NCI-H1694 treated with DMSO at 0.1 percent for 48 hours (cell line): ENCODE measurements around the gene CSH1.
"Not testable (repeated sequence)": the region's sequence is repeated elsewhere in the genome, so short reads cannot be mapped to it uniquely, and the experiment has no call there.

Experiments
- DNase-seq: peaks from one replicate; lab custom pipeline; 2025; lab: John Stamatoyannopoulos, UW

The CSH1 gene

DNA sequence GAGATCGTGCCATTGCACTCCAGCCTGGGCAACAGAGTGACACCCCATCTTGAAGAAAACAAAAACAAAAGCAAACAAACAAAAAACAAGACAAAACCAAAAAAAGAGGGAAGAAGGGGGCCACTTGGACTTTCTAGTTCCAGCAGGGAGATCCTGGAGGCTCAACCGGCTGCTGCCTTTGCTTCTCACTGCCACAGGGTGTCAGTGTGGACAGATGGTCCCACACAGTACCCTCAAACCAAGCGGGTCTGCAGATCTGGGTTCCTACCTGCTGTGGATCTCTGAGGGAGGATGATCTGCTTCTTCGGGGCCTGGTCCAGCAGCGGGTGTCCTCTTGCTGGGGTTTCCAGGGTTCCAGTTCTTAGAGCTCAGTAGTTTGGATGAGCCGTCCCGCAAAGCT, 29.7 kb downstream of the CSH1 start:
- not testable (repeated sequence) for DNase-seq

DNA sequence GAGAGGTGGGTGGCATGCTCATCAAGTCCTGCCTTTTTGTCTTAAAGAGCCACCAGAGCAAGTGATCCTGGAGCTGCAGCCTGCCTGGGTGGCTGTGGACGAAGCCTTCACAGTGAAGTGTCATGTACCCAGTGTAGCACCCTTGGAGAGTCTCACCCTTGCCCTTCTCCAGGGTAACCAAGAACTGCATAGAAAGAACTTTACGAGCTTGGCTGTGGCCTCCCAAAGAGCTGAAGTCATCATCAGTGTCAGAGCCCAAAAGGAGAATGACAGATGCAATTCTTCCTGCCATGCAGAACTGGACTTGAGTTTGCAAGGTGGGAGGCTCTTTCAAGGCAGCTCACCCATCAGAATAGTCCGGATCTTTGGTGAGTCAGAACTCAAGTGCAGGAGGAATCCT, 37.1 kb downstream of the CSH1 start:
- no peak for DNase-seq

DNA sequence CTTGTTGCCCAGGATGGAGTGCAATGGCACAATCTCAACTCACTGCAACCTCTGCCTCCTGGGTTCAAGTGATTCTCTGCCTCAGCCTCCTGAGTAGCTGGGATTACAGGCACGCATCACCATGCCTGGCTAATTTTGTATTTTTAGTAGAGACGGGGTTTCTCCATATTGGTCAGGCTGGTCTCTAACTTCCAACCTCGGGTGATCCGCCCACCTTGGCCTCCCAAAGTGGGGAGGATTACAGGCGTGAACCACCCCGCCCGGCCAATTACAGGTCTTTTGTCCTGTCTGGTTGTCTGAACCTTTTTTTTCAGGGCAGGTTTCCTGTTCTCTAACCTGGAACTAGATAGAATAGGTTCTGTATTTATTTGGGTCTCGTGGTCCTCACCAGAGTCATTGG, 39.9 kb downstream of the CSH1 start:
- not testable (repeated sequence) for DNase-seq

DNA sequence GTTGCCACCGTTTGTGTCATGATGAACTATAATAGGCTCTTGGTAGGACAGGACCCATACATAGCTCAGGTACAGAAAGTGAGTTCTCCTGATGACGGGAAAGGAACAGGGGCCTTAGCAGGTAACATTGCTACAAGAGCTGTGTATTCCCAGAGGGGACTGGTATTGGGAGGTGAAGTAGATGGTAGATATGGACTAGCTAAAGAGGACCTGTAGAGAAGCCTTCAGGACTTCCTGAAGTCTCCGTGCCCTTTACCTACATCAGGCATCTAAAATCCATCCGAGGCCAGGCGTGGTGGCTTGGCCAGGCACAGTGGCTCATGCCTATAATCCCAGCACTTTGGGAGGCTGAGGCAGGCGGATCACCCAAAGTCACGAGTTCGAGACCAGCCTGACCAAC, 41.2 kb downstream of the CSH1 start:
- no peak for DNase-seq

DNA sequence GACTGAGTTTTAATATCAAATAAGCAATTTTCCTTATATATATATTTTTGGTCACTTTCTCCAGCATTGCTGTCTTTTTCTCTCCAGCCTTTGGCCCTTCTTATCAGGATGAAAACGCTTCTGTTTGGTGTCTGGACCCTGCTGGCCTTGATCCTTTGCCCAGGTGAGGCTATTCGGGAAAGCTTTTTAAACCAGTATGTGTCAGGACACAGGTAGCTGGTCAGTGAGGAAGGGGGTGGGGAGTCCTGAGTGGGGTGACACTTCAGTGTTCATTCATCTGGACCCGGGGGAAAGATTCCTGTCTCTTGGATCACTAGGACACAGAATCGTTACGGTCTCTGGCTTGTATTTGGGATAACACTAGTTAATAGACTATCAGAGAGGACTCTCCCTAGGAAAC, 41.7 kb downstream of the CSH1 start:
- no peak for DNase-seq

DNA sequence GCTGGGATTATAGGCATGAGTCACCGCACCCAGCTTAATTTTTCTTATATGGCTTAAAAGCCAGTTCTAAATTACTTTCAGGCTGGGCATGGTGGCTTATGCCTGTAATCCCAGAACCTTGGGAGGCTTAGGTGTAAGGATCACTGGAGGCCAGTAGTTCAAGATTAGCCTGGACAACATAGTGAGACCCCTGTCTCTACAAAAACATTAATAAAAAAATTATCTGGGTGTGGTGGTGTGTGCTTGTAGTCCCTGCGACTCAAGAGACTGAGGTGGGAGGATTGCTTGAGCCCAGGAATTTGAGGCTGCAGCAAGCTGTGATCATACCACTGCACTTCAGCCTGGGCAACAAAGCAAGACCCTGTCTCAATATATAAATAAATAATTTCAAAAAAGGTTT, 43.1 kb downstream of the CSH1 start:
- DNase-seq, result no peak

DNA sequence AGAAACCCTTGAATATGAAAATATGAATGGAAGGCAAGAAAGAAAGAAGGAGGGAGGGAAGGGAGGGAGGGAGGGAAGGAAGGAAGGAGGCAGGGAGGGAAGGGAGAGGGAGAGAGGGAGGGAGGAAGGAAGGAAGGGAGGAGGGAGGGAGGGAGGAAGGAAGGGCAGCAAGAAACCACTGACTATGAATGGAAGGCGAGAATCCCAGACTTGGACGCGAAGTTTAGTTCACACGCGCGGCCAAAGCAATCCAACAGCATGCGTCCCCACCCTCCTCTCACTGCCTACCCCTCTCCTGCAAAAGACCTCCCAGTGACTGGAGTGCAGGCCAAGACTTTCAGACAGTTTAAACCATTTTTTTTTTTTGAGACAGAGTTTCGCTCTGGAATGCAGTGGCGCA, 46.0 kb downstream of the CSH1 start:
- DNase-seq, result no peak

DNA sequence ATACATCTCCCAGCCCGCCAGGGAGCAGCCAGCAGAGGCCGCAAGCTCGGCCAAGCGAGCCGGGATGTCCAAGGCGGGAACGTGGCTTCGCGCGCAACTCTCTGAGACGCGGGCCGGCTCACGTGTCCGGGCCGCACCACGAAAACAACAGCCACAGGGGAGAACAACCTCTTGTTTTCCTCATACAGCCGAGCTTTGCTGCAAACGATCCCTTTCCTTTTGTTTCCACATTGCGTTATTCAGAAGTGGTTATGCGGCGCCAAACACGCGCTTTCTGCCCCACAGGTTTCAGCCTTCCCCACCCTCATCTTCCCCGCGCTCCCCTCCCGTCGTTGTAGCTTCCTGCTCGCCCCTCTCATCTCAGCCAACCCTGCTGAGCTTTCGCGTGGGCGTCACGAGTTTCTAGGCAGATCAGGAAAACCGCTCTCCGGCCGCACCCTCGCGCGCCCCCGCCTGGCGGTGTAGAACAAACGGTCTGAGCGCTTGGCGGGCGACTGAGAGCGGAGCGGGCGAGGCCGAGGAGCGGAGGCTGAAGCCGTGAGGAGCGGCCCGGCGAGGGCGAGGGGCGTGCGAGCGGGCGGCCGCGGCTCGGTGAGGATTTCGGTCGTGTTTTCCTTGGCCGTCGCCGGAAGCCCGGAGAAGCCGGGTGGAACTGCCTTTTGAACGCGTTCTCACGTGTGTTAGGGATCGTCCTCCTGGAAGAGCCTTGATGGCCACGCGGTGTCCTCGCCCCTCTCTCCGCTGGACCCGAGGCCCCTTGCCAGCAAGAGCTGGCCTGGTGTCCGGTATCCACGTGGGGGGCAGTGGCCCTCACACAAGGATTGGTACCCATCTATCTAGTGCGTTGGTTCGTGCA, 47.3 kb downstream of the CSH1 start:
- no peak for DNase-seq

DNA sequence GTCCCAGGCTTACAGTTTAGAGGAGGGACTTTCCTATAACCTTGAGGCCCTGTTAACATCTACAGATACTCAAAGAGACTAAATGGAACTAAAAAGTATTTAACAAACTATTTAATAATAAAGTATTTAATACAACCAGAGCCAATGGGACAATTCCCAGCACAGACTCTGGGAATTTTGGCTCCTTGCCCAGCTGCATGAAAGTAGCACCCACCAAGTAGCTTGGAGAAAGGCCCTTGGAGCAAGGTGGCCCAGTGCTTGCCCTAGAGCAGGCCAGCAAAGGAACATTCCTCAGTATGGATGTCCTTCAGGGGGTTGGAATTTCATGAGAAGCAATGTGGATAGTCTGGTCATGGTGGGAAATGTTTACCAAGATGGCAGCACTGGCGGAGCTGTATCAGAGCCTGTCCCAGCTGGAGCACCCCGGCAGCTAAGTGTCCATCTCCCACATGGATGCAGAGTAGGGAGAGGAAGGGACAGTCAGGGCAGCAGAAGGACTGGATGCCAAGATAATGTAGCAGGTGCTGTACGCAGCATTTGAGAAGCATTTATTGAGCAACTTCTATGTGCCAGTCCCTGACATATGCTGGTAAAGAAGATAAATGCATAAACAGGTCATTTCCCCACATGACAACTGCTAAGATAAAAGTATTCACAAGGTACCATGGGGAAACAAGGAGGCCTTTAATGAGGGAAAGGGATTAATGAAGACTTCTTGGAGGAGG, 48.7 kb downstream of the CSH1 start:
- DNase-seq, result no peak

DNA sequence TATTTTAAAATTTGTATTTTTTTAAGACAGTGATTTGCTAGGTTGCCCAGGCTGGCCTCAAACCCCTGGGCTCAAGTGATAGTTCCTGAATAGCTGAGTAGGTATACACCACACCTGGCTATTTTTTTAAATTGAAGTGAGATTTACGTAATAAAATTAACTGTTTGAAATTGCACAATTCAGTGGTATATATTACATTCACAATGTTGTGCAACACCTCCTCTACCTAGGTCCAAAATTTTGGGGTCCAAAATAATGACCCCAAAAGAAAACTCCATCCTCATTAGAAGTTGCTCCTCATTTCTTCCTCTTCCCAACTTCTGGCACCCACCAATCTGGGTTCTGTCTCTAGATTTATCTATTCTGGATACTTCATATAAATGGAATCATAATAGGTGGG, 50.9 kb downstream of the CSH1 start:
- no peak for DNase-seq
